ENCODE data around the gene C21orf91. TPM values are rescaled to one million over a fixed set of nuclear protein-coding genes. Genes with fewer than 3 reads are reported as not detected.

The C21orf91 gene
- total RNA-seq, 4 donors from 2014 or later = 6.0 to 12.9 (median 7.7) TPM

DNA sequence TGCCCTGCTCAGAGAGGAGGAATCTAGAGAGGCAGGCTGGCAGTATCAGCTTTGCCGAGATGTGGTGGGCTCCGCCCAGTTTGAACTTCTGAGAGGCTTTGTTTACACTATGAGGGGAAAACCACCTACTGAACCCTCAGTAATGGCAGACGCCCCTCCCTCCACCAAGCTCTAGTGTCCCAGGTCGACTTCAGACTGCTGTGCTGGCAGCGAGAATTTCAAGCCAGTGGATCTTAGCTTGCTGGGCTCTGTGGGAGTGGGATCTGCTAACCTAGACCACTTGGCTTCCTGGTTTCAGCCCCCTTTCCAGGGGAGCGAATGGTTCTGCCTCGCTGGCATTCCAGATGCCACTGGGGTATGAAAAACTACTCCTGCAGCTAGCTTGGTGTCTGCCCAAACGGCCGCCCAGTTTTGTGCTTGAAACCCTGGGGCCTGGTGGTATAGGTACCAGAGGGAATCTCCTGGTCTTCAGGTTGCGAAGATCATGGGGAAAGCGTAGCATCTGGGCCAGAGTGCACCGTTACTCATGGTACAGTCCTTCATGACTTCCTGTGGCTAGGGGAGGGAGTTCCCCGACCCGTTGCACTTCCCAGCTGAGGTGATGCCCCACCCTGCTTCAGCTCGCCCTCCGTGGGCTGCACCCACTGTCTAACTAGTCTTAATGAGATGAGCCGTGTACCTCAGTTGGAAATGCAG lies 43.6 kb downstream of the C21orf91 start:
- TF ChIP-seq, protein P1, sequence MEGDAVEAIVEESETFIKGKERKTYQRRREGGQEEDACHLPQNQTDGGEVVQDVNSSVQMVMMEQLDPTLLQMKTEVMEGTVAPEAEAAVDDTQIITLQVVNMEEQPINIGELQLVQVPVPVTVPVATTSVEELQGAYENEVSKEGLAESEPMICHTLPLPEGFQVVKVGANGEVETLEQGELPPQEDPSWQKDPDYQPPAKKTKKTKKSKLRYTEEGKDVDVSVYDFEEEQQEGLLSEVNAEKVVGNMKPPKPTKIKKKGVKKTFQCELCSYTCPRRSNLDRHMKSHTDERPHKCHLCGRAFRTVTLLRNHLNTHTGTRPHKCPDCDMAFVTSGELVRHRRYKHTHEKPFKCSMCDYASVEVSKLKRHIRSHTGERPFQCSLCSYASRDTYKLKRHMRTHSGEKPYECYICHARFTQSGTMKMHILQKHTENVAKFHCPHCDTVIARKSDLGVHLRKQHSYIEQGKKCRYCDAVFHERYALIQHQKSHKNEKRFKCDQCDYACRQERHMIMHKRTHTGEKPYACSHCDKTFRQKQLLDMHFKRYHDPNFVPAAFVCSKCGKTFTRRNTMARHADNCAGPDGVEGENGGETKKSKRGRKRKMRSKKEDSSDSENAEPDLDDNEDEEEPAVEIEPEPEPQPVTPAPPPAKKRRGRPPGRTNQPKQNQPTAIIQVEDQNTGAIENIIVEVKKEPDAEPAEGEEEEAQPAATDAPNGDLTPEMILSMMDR (IDR thresholded peaks at IDR 0.05; ENCODE audit: low read depth) = no peak

DNA sequence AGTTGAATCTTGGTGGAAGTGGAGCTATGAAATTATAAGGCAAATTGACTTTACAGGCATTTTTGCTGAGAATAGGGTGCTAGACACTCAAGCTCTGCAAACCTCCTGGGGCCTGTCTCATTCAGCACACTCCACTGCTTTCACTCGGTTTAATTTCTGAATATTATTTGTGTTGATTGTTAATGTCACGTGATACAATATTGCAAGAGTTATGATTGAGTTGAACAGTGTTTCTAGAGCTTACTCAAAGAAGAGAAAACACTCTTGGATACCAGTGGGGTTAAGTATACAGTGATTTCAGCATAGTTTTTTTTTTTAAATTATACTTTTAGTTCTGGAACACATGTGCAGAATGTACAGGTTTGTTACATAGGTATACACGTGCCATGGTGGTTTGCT lies 49.7 kb downstream of the C21orf91 start:
- TF ChIP-seq, protein P1 (IDR thresholded peaks at IDR 0.05; ENCODE audit: low read depth) = no peak

DNA sequence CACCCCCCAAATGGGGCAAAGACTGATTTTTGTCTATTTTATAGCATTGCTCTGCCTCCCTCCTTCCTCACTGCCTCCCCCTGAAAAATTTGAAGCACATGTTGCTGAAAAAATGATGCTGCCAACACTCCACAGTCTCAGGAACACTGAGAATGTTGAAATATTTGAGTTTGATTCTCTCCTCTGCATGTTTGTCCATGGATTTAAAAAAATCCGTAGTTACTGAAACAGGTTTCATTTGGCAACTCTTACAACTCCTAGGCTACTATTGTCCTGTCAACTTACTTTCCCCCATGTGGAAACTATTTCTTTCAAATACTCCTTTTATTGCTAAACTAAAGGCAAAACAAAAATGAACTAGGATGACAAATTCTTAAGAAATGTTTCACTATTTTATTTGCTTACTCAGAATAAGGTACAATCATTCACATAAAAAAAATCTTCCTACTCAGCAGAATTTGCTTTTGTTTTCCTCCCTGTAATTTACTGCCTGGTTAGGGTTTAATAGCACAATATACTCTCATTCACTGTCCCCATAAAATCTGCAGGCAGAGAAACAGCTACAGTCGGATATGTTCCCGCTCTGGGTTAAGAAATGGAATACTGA lies 50.2 kb downstream of the C21orf91 start:
- TF ChIP-seq, protein P1 (IDR thresholded peaks at IDR 0.05; ENCODE audit: low read depth) = no peak

DNA sequence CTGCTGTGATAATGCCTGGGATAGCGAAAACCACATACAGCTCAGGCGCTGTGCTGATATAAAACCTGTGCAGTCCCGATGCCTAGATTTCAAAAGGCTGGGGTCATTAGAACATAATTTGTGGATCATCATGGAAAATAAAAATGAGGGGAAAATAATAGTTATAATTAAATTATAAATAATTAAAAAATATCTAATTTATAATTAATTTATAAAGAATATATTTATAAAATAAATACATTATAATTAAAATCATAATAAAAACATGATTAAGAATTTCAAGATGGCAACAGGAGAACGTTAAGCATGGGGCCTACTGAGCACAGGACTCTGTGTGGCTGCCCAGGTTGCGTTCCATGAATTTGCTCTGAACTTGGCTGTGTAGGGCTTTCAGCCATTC lies 53.9 kb downstream of the C21orf91 start:
- TF ChIP-seq, protein P1 (IDR thresholded peaks at IDR 0.05; ENCODE audit: low read depth) = no peak

DNA sequence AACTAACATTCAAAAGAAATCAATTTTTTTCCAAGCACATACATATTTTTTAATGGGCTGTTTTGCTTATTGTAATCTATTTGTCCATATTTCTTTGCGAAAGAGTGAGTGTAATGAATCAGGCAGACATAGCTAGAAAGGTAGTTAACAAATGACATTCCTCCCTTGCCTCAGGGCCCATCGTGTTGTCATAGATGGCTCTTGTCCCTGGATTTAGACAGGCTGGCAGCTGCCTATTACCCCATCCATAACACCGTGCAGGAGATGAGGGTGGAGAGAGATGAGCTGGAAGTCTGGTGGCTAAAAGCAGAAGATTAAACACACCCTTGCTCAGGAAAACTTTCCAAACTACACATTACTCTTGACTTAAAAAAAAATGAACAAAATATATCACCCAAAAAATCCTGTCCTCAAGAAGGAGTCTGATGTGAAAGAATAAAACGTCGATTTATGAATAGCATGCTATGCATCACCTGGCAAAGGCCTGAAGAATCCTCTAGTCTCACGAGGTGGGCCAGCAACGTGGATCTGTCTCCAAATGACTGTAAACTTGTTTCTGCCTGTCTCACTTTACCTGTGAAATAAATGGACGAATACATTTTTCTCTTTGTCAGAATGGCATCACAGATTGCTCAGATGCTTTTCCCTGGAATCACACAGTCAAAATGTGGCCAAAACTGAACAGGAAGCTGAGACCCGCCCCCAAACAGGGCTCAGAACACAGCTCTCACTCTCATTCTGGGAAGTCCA lies 55.7 kb downstream of the C21orf91 start:
- TF ChIP-seq, protein P1 (IDR thresholded peaks at IDR 0.05; ENCODE audit: low read depth) = no peak

DNA sequence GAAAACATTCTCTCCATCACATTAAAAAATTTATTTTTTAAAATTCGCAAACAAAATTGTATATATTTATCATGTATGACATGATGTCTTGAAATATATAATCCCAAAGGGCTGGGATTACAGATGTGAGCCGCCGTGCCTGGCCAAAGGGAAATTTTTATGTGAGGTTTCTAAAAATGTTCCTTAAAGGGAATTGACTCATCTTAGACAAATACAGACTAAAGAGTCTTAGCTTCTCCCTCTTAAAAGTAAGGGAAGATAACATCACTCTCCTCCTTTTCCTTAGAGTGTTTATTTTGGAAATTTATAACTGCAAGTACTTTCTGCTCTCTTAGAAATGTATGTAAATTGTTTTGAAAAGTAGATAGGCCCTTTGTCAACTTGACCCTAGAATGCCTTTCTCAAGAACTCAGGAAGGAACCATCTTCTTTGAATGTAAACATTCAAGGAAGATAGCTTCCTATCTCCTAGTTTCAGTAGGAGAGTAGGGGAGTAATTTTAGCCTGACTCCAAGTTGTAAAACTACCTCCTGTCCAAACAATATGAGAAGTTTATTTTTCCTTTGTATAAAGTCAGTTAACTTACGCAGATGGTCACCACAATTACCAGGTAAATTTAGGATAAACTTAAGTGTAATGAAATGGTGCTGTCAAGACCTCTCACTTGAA lies 59.5 kb downstream of the C21orf91 start:
- TF ChIP-seq, protein P1 (IDR thresholded peaks at IDR 0.05; ENCODE audit: low read depth) = no peak

DNA sequence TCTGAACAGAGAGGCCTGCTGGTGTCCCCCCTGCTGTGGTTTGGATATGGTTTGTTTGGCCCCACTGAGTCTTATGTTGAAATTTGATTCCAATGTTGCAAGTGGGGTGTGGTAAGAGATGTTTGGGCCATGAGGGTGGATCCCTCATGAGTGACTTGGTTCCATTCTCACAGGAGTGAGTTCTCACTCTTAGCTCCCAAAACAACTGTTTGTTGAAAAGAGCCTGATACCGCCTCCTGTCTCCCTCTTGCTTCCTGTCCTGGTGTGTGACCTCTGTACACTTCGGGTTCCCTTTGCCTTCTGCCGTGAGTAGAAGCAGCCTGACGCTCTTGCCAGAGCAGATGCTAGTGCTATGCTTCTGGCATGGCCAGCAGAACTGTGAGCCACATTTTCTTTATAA lies 60.5 kb downstream of the C21orf91 start:
- TF ChIP-seq, protein P1 (IDR thresholded peaks at IDR 0.05; ENCODE audit: low read depth) = no peak
